Spinal cord (tissue), 10 donors: ENCODE results near the gene BOC. TPM values are rescaled to one million over a fixed set of nuclear protein-coding genes. Genes with fewer than 3 reads are reported as not detected.

ENCODE experiments used
- DNase-seq, 6 donors: peaks; one replicate each; pipeline versions ENCODE4 v3.0.0 to v3.0.0-alpha.2; 2013 to 2015; ENCODE audit warnings: low spot score in 6 of 6, low read depth in 4 of 6
- H3K27ac ChIP-seq: one replicate; pipeline ENCODE4 v1.5.1; 2013; ENCODE audit warnings: low read depth, low read length, control low read depth
- H3K27me3 ChIP-seq: one replicate; pipeline ENCODE4 v1.6.1; 2013; ENCODE audit warnings: low read length; ENCODE audit not compliant: control insufficient read depth, insufficient read depth
- H3K36me3 ChIP-seq: one replicate; pipeline ENCODE4 v1.6.1; 2013; ENCODE audit warnings: low read length; ENCODE audit not compliant: control insufficient read depth, insufficient read depth
- H3K4me1 ChIP-seq: one replicate; pipeline ENCODE4 v1.6.1; 2013; ENCODE audit warnings: low read length; ENCODE audit not compliant: control insufficient read depth, insufficient read depth
- H3K4me3 ChIP-seq: one replicate; pipeline ENCODE4 v1.5.1; 2013; ENCODE audit warnings: low read depth, low read length, control low read depth
- H3K9me3 ChIP-seq: one replicate; pipeline ENCODE4 v1.6.1; 2013; ENCODE audit warnings: low read length; ENCODE audit not compliant: control insufficient read depth, insufficient read depth
- WGBS: methylation state at CpG from one replicate; pipeline ENCODE4 v1.1.5; 2013; ENCODE audit warnings: missing lambda C conversion rate; ENCODE audit not compliant: insufficient coverage; 5-methylcytosine and 5-hydroxymethylcytosine counted together
- polyA plus RNA-seq, 2 donors: library from polyadenylated mRNA; unstranded; fragments of 120-200 nt; gene quantifications; one replicate each; pipeline ENCODE4 v1.2.1, GENCODE V29; 2013; ENCODE audit not compliant: insufficient read length in 2 of 2
- total RNA-seq, 2 donors: library from RNA; depleted of rRNA in 1 of 2; stranded (reverse); fragments of 120-200 nt in 1 of 2; fragments of >200 nt in 1 of 2; gene quantifications; one replicate each; pipeline versions ENCODE4 v1.2.3 to v1.2.4, GENCODE V29; 2013 to 2014
- donor health status: healthy.

The BOC gene
- total and polyA plus RNA-seq, 4 donors: 37.7 to 57.0 (median 47.3) TPM

DNA sequence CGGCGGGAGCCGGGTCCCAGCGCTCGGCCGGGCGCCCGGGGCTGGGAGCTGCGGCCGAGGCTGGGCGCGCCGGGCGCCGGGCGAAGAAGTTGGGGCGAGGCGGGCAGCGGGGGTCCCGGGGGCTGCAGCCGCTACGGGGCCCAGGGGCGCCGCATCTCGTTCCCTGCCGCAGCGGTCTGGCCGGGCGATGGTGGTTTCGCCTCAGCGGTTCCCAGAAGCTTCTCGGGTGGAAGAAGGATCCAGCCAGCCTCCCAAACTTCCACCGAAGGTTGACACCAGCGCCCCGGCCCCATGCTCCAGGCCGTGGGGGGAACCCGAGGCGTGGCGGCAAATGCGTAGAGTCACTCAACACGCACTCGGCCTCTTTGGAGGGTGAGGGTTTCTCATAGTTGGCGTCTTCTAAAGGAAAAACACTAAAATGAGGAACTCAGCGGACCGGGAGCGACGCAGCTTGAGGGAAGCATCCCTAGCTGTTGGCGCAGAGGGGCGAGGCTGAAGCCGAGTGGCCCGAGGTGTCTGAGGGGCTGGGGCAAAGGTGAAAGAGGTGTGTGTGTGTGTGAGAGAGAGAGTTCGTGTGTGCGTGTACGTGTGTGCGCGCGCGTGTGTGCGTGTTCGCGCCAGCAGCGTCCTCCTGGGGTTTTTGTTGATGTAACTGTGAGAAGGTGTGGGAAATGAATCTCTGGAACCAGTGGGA, 940 bp downstream of the BOC start:
- peaks cover 4% of the 10 kb centered on the region for H3K36me3 ChIP-seq

DNA sequence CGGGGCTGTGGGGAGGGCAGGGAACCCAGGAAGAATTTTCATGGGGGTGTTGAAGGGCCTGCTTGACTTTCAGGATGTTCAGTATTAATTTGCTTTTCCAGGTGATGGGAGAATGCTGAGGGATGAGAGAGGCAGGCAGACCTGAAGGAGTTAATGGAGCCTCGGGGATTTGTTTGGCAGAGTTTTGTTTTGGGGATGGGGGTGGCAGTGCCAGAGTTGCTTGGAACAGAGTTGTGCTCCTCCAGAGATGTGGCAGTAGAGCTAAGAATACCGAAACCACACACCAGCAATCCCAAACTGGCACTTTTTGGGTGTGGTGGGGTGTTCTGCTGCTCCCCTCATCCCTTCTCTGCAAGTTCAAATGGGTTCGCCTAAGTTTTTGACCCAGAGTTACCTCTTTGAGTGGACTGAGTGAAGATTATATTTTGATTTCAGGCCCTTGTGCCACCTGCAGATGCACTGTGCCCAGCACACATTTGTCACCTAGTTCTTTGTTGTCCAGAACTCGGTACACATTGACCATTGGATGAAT, 1.6 kb downstream of the BOC start:
- Histone ChIP-seq H3K27ac (peak overlapping the region; percentile 54), H3K4me1 (peaks cover 22% of the 10 kb centered on the region), H3K36me3 (peaks cover 6% of the 10 kb centered on the region), H3K27me3 (peaks cover 10% of the 10 kb centered on the region), H3K9me3 (no peaks in the 10 kb centered on the region), H3K4me3 (peak overlapping the region; percentile 80)
- peak in 2 of 6 donors; percentile 41 to 69 for DNase-seq
- WGBS: 3% methylated on average over 3 of the region's 5 CpGs

More for the DNA sequence above, 940 bp downstream of the BOC start:
- Histone ChIP-seq H3K4me1 (peaks cover 22% of the 10 kb centered on the region), H3K9me3 (no peaks in the 10 kb centered on the region), H3K4me3 (peak overlapping the region; percentile 80), H3K27me3 (peaks cover 10% of the 10 kb centered on the region), H3K27ac (peak overlapping the region; percentile 88)
- WGBS: under 1% methylated on average over 62 of the region's 62 CpGs
- DNase-seq: peak in 2 of 6 donors; percentile 56 to 70

DNA sequence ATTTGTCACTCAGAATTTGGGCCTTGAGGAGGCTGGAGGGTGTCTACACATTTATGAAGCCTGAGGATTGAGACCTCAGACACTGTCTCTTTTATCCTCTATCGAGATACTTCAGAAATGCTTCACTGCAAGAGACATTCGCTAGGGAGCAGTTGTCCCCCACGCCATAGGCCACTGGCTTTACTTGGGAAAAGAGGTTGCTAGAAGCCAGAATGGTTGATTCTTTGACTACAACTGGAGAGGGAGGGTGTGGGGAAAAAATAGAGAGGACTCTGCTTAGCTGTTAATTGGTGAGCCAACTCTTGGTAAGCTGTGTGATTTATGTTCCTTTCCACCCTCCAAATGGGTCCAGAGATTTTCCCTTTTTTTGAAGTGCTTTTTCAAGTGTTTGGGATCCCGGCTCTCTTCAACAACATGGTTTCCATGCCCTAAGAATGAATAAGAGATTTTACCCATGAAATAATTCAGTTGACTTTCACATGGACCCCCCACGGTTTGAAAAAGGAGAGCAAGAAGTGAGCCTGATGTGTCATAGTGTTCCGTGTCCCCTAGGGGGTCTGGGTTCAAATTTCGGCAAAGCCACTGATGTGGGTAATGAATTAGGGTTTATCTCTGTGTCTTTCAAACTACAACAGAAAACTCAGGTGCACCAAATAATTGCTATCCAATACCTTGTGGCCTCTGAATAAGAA, 2.7 kb downstream of the BOC start:
- peak overlapping the region; percentile 54 for H3K27ac ChIP-seq
- H3K4me3 ChIP-seq: peak overlapping the region; percentile 80
- no peaks in the 10 kb centered on the region for H3K9me3 ChIP-seq
- H3K4me1 ChIP-seq: peaks cover 29% of the 10 kb centered on the region
- peak in 2 of 6 donors; percentile 59 to 61 for DNase-seq
- 40% methylated on average over 3 of the region's 7 CpGs for WGBS
- H3K36me3 ChIP-seq: peaks cover 11% of the 10 kb centered on the region
- peaks cover 10% of the 10 kb centered on the region for H3K27me3 ChIP-seq

DNA sequence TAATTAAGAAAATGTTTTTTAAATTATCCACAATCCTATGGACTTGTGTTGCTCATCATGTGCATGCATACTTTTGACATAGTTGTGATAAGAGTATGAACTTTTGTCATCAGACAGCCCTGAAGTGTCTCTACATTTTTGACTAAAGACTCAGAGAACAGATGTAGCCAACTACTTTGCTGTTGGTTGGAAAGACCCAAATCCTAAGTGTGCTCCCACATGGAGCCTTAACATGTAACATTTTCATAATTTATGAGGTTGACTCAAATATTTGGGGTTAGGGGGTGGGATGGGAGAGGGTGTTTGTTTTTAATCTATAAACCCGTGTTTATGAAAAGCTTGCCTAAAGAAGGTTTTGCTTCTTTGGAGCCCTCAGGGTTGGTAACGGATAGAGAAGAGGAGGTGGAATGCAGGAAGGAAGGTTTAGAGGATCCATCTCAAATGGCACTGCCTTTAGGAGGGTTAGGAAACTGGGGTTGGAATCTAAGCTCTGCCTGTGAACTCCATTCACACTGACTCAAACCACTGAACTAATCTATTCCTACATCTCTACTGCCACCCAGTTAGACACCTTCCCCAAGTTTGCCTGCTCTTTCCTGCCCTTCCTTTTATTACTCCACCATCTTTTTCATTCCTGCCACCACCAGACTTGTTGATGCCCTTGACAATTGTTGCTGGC, 3.7 kb downstream of the BOC start:
- no peak for DNase-seq
- Histone ChIP-seq H3K9me3 (no peaks in the 10 kb centered on the region), H3K4me1 (peaks cover 25% of the 10 kb centered on the region), H3K27me3 (peaks cover 10% of the 10 kb centered on the region), H3K36me3 (peaks cover 13% of the 10 kb centered on the region), H3K4me3 (no peak overlapping the region), H3K27ac (no peak overlapping the region)
- WGBS: no CpG with 5 or more reads among the region's 2 CpGs

DNA sequence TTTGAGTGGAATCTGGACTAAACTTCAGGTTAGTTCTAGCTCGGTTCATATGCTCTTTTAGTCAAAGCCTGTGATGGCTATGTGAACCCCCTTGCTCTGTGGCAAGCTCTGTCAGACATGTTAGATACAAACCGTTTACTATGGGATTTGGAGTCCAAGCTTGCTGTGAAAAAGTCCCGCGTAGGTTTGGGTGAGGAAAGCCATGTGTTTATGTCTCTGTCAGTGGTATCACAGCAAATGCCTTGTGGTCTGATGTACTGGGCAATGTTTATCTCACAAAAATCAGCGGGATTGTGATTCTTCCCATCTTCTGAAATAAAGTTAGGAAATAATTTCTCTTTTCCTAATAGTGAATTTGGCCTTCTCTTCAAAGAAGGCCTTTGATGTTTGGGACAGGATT, 5.0 kb downstream of the BOC start:
- no peak for DNase-seq
- 100% methylated on average over 1 of the region's 5 CpGs for WGBS
- H3K4me3 ChIP-seq: no peak overlapping the region
- H3K27me3 ChIP-seq: peaks cover 10% of the 10 kb centered on the region
- H3K9me3 ChIP-seq: no peaks in the 10 kb centered on the region
- no peak overlapping the region for H3K27ac ChIP-seq
- peaks cover 16% of the 10 kb centered on the region for H3K36me3 ChIP-seq
- peaks cover 23% of the 10 kb centered on the region for H3K4me1 ChIP-seq

DNA sequence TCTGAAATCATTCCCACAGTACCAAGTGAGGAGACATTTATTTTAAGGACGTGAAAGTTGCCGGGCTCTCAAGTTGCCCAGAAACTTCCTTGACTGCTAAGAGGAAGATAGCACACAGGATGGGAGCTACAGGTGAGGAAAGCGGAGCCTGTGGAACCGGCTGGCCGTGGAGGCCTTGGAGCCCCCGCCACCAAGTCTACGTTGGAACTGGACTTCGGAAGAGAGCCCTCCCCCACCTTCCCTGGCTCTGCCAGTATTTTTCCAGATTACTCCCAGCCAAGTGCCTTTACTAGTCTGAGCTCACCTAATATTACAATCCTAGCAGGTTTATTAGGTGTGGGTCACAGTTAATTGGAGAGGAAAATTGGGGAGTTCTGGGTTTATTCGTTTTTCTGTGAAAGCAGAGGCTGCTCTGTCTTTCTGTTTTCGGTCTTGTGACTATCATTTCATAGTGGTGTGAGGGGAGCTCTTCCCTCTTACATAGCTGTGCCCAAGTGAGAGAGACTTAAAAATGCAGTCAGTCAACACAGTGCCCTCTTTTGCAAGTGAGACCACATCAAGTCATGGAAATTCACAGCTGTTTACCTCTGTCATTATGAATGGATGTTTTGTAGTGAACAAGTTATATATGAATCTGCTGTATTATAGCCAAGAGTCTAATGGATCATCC, 6.8 kb downstream of the BOC start:
- H3K4me1 ChIP-seq: peaks cover 27% of the 10 kb centered on the region
- 89% methylated on average over 3 of the region's 10 CpGs for WGBS
- H3K9me3 ChIP-seq: no peaks in the 10 kb centered on the region
- no peak overlapping the region for H3K27ac ChIP-seq
- peaks cover 19% of the 10 kb centered on the region for H3K36me3 ChIP-seq
- H3K27me3 ChIP-seq: peaks cover 7% of the 10 kb centered on the region
- DNase-seq: no peak
- H3K4me3 ChIP-seq: no peak overlapping the region

DNA sequence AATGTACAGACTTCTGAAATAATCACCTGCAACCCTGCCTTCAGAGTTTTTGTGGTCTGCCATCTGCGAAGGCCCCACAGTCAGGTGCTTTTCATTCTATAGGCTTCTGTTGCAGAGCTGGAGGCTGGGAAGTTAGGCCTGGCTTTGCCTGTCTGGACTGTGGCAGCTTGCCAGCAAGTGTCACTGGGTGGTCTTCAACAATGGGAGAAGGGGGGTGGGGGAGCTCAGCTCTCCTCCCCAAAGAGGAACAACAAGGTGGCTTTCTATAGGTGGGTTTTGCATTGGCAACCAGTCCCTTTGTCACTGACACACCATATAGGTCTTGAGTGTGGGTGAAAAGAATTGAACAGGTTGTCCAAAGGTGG, 7.3 kb downstream of the BOC start:
- DNase-seq: no peak
- Histone ChIP-seq H3K27me3 (peaks cover 8% of the 10 kb centered on the region), H3K4me1 (peaks cover 30% of the 10 kb centered on the region), H3K4me3 (no peak overlapping the region), H3K36me3 (peaks cover 19% of the 10 kb centered on the region), H3K9me3 (no peaks in the 10 kb centered on the region), H3K27ac (no peak overlapping the region)
- WGBS: 60% methylated on average over 1 of the region's 1 CpG

DNA sequence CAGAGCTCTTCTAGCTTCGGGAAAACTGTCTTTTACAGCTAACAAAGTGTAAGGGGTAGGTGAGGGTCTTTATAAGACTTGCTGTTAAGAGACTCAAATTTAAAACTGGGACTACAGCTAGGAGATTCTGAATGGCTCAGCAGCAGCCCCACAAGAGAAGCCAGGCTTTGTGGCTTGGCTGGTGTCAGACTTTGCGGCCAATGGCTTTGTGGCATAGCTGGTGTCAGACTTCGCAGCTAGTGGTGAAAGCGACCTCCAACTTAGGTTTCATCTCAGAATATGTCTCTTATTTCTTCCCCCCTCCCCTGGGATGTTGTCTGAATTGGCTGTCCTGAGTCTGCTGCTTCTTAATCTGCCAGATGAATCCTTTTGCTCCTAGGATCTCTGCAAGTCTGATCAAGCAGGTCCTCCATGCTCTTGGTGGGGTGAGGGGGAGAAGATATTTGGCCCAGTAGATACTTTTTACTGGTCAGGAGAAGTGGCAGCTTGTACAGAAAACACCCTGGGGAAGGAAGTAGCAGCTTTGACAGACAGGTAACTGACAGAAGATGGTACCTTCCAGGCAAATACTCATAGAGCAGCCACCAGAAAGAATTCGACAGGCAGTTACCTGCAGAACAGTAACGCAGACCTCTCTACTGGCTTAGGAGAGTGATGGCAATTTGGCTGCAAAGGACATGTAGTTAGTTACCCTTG, 8.4 kb downstream of the BOC start:
- DNase-seq: no peak
- Histone ChIP-seq H3K36me3 (peaks cover 19% of the 10 kb centered on the region), H3K4me1 (peaks cover 35% of the 10 kb centered on the region), H3K4me3 (no peak overlapping the region), H3K9me3 (no peaks in the 10 kb centered on the region), H3K27ac (no peak overlapping the region), H3K27me3 (peaks cover 9% of the 10 kb centered on the region)
- WGBS: 83% methylated on average over 3 of the region's 6 CpGs

DNA sequence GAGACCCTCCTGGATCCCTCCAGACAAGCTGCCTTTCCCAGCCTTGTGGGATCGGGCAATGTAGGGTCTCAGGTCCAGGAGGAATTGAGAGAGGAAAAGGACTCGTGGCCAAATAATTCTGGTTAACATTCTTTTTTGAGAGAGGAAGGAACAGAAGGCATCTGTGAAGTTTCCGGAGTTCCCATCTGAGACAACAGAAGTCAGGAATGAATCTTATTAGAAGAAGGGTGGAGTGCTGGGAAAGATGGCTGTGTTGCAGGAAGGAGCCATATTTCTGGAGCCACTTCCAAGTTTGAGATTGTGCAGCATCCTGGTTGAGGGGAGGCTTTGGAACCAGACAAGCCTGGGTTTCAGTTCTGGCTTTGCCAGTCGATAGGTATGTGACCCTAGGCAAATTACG, 9.4 kb downstream of the BOC start:
- H3K4me1 ChIP-seq: peaks cover 35% of the 10 kb centered on the region
- H3K36me3 ChIP-seq: peaks cover 19% of the 10 kb centered on the region
- peaks cover 6% of the 10 kb centered on the region for H3K27me3 ChIP-seq
- DNase-seq: peak in 1 of 6 donors; percentile 62
- H3K9me3 ChIP-seq: no peaks in the 10 kb centered on the region
- no peak overlapping the region for H3K27ac ChIP-seq
- no peak overlapping the region for H3K4me3 ChIP-seq
- WGBS: 88% methylated on average over 5 of the region's 5 CpGs
